OCI-LY7 (cell line): ENCODE measurements around the gene SSPN.

ENCODE experiments used
- EZH2phosphoT487 ChIP-seq: fragments of 200-600 bp; sonication (generic); IDR thresholded peaks from 2 replicates; pipeline ENCODE4 v1.6.1; 2018; ENCODE audit warnings: low read depth, borderline replicate concordance, mild to moderate bottlenecking, mixed run types, antibody characterized with exemption, low read length, moderate library complexity, mixed read lengths
- TF ChIP-seq, protein P1 (sequence below): fragments of 200-600 bp; sonication (generic); conservative IDR thresholded peaks from 2 replicates; pipeline ENCODE4 v1.5.1; 2014; ENCODE audit warnings: mild to moderate bottlenecking, antibody characterized with exemption, low read length, moderate library complexity, mixed read lengths

GRCh38 chr12:26192142-26192541 is 3.2 kb upstream of the SSPN start:
- TF ChIP-seq, protein P1, sequence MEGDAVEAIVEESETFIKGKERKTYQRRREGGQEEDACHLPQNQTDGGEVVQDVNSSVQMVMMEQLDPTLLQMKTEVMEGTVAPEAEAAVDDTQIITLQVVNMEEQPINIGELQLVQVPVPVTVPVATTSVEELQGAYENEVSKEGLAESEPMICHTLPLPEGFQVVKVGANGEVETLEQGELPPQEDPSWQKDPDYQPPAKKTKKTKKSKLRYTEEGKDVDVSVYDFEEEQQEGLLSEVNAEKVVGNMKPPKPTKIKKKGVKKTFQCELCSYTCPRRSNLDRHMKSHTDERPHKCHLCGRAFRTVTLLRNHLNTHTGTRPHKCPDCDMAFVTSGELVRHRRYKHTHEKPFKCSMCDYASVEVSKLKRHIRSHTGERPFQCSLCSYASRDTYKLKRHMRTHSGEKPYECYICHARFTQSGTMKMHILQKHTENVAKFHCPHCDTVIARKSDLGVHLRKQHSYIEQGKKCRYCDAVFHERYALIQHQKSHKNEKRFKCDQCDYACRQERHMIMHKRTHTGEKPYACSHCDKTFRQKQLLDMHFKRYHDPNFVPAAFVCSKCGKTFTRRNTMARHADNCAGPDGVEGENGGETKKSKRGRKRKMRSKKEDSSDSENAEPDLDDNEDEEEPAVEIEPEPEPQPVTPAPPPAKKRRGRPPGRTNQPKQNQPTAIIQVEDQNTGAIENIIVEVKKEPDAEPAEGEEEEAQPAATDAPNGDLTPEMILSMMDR = no peak
- no peak for TF ChIP-seq EZH2phosphoT487
